Adrenal gland (tissue), 12 donors: ENCODE measurements around the gene DEAF1. TPM values are rescaled to one million over a fixed set of nuclear protein-coding genes. Genes with fewer than 3 reads are reported as not detected.

Source experiments
- DNase-seq, 7 donors: peaks; one replicate each; pipeline ENCODE4 v3.0.0-alpha.2; 2019 to 2020
- H3K27ac ChIP-seq, 5 donors: fragments of 200-600 bp; sonication (generic) in 4 of 5; 1 replicate in 3 of 5; 2 replicates in 2 of 5; pipeline versions ENCODE4 v1.5.1 to v1.8.0; 2016 to 2020; ENCODE audit warnings: mild to moderate bottlenecking in 1 of 5
- H3K27me3 ChIP-seq: fragments of 200-600 bp; 2 replicates; pipeline ENCODE4 v1.8.0; 2021
- H3K36me3 ChIP-seq, 2 donors: fragments of 200-600 bp; replicated peaks in 1 of 2; 1 replicate in 1 of 2; 2 replicates in 1 of 2; pipeline versions ENCODE4 v1.5.1 to v1.8.0; 2018 to 2022
- H3K4me1 ChIP-seq, 2 donors: fragments of 200-600 bp; replicated peaks in 1 of 2; 1 replicate in 1 of 2; 2 replicates in 1 of 2; pipeline versions ENCODE4 v1.5.1 to v1.8.0; 2018 to 2021
- H3K4me3 ChIP-seq, 4 donors: fragments of 200-600 bp; sonication (generic) in 3 of 4; one replicate each; pipeline ENCODE4 v1.5.1; 2016 to 2018
- H3K9me3 ChIP-seq, 3 donors: fragments of 200-600 bp; sonication (generic) in 1 of 3; replicated peaks in 1 of 3; 1 replicate in 2 of 3; 2 replicates in 1 of 3; pipeline versions ENCODE4 v1.5.1 to v1.8.0; 2016 to 2021
- POLR2A ChIP-seq, 2 donors: fragments of 450-650 bp; IDR thresholded peaks; one replicate each; pipeline ENCODE4 v1.6.1; 2017; ENCODE audit warnings: antibody characterized with exemption in 2 of 2, mild to moderate bottlenecking in 2 of 2, moderate library complexity in 1 of 2
- WGBS, 4 donors: extraction: QIAGEN DNeasy Blood & Tissue Kit in 2 of 4; methylation state at CpG; one replicate each; pipeline versions ENCODE4 v1.1.5 to v1.1.7; 2013 to 2017; 5-methylcytosine and 5-hydroxymethylcytosine counted together
- intact Hi-C, 2 donors: fragments of 100-400 bp; cut with DNase I; formaldehyde crosslinking; loops; one replicate each; pipeline versions ENCODE4 v1.14.1 to v1.15.0; 2022 to 2023
- polyA plus RNA-seq, 3 donors: library from polyadenylated mRNA; stranded (reverse); fragments of 200-250 nt in 2 of 3; fragments of 350-450 nt in 1 of 3; fragmentation: Illumina TruSeq in 1 of 3; extraction: RNeasy Lipid Tissue Mini Kit (QIAGEN cat#74804) in 1 of 3; gene quantifications; one replicate each; pipeline ENCODE4 v1.2.3, GENCODE V29; 2013 to 2014
- total RNA-seq, 9 donors: library from RNA; depleted of rRNA in 4 of 9; stranded (reverse); fragments of >200 nt in 4 of 9; fragments of 120-200 nt in 1 of 9; fragmentation: NEBNext Ultra II Directional in 1 of 9; extraction: Animal tissue kit (Norgen Biotek cat#: 25700) in 1 of 9; gene quantifications; one replicate each; pipeline versions ENCODE4 v1.1.0 to v1.2.4, GENCODE V29; 2013 to 2023
- TF ChIP-seq, protein P1 (sequence below), 6 experiments: fragments of 450-650 bp in 4 of 6; fragments of 200-600 bp in 2 of 6; sonication (generic) in 1 of 6; IDR thresholded peaks; 1 replicate in 5 of 6; 2 replicates in 1 of 6; pipeline versions ENCODE4 v1.5.1 to v1.8.0; 2016 to 2021; ENCODE audit warnings: antibody characterized with exemption in 6 of 6, mild to moderate bottlenecking in 2 of 6, moderate library complexity in 1 of 6
- donor health status: healthy with polysubstance abuse.
- donor health status: Bipolar disorder and iron deficiency.
- donor health status: DM: yes; HTN: yes; CAD: no.
- donor health status: DM: no; HTN: no; CAD: no.
- donor health status: DM: no; HTN: no; CAD: no.
- donor health status: DM: yes; HTN: yes; CAD: no.

DEAF1 gene
- total and polyA plus RNA-seq, 12 donors, result 20.6 to 131 (median 55.5) TPM

DNA sequence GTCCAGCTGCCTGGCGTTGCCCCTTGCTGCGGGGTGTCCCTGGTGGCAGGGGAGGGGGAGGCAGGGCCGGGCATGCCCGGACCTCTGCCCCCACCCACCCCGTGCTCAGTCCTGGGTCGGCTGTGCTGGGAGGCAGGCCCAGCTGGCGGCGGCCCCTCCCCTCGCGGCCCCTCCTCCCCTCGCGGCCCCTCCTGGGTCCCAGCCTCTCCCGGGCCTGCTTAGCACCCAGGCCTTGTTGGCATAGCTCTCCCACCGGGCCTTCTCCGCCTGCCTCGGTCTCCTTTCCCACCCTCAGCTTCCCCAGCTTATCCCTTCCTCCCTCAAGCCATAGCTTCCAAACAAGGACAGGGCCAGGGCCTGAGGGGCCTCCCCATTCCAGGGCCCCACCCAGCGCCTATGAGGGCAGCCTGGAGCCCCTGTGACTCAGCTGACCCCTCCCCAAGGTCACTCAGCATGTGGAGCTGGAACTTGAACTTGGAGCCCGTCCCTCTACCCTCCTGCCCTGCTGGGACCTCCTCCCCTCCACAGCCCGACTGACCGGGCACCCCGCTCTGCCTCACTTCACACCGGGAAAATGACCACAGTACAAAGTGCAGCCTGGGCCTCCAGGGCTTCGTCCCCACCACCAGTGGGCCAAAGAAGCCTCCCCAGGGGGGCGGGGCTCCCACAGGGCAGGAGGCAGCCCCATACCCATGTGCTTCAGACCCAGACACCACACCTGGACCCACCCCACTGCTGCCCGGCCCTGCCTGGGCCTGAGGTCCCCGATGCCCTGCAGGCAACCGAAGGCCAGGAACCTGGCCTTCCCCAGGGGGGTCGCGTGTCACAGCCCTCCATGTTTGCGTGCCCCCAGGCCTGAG is 12.2 kb upstream of the DEAF1 start:
- Histone ChIP-seq H3K36me3 (no peaks in the 10 kb centered on the region), H3K9me3 (no peaks in the 10 kb centered on the region), H3K4me1 (peaks cover 18 to 20% of the 10 kb centered on the region in 2 donors), H3K27me3 (no peaks in the 10 kb centered on the region), H3K4me3 (peak overlapping the region in 2 of 4 donors; percentile 35 to 65), H3K27ac (peak overlapping the region in 3 of 5 donors; percentile 48 to 61 (median 57))
- DNase-seq, result peak in 5 of 7 donors; percentile 42 to 65 (median 55)
- no peak for TF ChIP-seq POLR2A (IDR thresholded peaks at IDR 0.05)
- TF ChIP-seq, protein P1, sequence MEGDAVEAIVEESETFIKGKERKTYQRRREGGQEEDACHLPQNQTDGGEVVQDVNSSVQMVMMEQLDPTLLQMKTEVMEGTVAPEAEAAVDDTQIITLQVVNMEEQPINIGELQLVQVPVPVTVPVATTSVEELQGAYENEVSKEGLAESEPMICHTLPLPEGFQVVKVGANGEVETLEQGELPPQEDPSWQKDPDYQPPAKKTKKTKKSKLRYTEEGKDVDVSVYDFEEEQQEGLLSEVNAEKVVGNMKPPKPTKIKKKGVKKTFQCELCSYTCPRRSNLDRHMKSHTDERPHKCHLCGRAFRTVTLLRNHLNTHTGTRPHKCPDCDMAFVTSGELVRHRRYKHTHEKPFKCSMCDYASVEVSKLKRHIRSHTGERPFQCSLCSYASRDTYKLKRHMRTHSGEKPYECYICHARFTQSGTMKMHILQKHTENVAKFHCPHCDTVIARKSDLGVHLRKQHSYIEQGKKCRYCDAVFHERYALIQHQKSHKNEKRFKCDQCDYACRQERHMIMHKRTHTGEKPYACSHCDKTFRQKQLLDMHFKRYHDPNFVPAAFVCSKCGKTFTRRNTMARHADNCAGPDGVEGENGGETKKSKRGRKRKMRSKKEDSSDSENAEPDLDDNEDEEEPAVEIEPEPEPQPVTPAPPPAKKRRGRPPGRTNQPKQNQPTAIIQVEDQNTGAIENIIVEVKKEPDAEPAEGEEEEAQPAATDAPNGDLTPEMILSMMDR (IDR thresholded peaks at IDR 0.05), result peak in 1 of 6 experiments; percentile 15
- 24 to 48% (median 34%) methylated on average over 9 to 30 of the region's 30 CpGs for WGBS, 4 donors
- intact Hi-C loops, result no loop called here

DNA sequence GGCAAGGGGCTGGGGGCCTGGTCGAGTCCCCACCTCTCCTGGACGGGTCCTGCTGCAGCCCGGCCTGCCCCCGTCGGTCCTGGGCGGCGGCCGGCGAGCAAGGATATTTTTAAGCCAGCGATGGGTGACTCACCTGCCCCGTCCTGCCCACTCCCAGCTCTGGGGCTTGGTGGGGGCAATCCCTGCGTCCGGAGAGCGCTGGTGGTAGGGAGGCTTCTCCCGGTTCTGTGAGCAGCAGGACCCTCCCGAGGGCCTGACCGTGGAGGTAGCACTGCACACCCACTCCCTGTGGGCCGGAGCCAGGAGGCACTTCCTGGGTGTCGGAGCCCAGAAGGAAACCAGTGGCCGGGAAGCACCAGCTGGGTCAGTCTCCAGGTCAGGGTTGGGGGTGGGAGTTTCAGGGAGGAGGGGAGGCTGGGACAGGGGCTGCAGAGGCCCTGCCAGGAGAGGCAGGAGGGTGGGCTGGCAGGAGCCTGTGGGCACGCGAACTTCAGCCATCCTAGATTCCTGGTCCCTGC is 11.5 kb upstream of the DEAF1 start:
- 0 to 12% (median 3%) methylated on average over 2 to 22 of the region's 22 CpGs; no CpG with 5 or more reads in 1 of the 4 donors for WGBS, 4 donors
- Histone ChIP-seq H3K27ac (peak overlapping the region in 3 of 5 donors; percentile 48 to 61 (median 57)), H3K4me1 (peaks cover 18 to 20% of the 10 kb centered on the region in 2 donors), H3K4me3 (peak overlapping the region in 2 of 4 donors; percentile 35 to 65), H3K36me3 (no peaks in the 10 kb centered on the region), H3K9me3 (no peaks in the 10 kb centered on the region), H3K27me3 (no peaks in the 10 kb centered on the region)
- DNase-seq, result peak in 5 of 7 donors; percentile 48 to 66 (median 63)
- no peak for TF ChIP-seq POLR2A (IDR thresholded peaks at IDR 0.05)
- TF ChIP-seq, protein P1 (IDR thresholded peaks at IDR 0.05), result no peak
- intact Hi-C loops, result no loop called here

DNA sequence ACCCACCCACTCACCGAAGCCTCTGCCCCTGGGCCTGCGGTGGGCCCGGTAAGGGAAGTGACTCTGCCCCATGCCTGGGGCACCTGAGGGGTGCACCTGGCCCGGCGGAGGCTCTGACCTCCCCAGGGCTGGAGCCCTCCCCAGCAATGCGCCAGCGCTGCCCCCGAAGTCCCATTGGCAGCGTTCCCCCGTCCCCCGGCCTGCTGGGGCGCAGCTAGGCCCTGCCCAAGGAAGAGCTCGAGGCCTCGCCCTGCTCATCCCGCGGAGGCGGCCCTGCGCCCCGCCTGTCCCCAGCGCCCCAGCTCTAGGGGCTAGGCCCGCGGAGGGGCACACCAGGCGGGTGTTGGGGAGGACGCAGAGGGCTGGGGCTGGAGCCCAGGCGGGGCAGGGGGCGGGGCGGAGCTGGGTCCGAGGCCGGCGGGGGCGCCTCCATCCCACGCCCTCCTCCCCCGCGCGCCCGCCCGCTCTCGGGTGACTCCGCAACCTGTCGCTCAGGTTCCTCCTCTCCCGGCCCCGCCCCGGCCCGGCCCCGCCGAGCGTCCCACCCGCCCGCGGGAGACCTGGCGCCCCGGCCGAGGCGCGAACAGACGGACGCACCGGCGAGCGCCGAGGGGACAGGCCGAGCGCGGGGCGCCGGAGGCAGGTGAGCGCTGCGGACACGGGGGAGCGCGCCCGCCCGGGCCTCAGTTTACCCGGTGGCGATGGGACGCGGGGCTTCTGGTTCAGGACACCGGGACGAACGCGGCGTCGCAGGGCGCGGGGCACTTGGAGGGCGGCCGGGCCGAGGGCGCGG is 10.8 kb upstream of the DEAF1 start, which contains the start of gene EPS8L2:
TSS of gene EPS8L2 (plus strand) at position 586 of the 793 bp plus-strand sequence. CDS start 3,177 bp downstream, outside the sequence.
- peak in 1 of 7 donors; percentile 30 for DNase-seq
- Histone ChIP-seq H3K36me3 (no peaks in the 10 kb centered on the region), H3K9me3 (no peaks in the 10 kb centered on the region), H3K4me3 (peak within 1 kb of the TSS in 2 of 4 donors; percentile 35 to 65), H3K27me3 (no peaks in the 10 kb centered on the region), H3K27ac (peak within 1 kb of the TSS in 3 of 5 donors; percentile 48 to 61 (median 57)), H3K4me1 (peaks cover 18 to 20% of the 10 kb centered on the region in 2 donors)
- TF ChIP-seq, protein P1 (IDR thresholded peaks at IDR 0.05), result no peak
- TF ChIP-seq POLR2A (IDR thresholded peaks at IDR 0.05), result no peak
- 7 to 9% (median 9%) methylated on average over 37 to 88 of the region's 90 CpGs; no CpG with 5 or more reads in 1 of the 4 donors for WGBS, 4 donors
- intact Hi-C loops, result no loop called here
